T-helper 9 cell (primary cell): ENCODE results near the gene LPP.
"Not testable (repeated sequence)": the region's sequence is repeated elsewhere in the genome, so short reads cannot be mapped to it uniquely, and the experiment has no call there.

Experiments used
- DNase-seq: peaks from one replicate; pipeline ENCODE4 v3.0.0-alpha.2; 2020

The LPP gene

DNA sequence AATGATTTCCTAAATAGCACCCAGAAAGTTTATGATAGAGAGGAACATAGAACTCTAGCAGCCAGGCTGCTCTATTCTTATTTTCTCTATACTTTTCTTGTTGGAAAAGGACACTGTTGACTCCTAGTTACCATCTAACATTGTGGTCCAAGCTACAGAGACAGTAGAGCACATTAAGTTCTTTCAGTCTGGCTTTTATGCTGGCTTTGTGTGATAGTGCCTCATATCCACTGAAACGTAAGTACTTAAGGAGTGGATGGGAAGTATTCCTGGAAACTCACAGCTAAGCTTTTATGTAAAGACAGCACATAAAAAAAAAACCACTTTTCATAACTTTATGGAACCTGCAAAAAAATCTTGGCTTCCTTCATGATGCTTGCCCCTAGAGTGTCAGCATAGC, 537.7 kb downstream of the LPP start:
- no peak for DNase-seq

DNA sequence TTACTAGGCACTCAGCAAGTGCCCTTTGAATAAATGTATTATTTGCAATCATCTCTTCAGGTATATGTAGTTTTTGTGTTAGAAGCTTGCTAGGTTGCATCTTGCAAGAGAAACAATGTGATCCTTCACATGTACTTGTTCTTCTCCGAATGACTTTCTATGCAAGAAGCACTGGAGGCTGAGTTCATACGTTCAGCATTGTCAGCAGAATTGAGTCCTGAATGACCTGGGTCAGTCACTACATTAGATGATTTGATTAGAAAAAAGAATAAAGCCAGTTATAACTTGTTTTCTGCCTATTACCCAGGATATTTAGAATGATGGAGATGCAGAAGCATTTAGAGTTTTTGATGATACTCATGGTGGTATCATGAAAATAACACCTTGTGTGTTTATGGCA, 538.7 kb downstream of the LPP start:
- DNase-seq, result no peak

DNA sequence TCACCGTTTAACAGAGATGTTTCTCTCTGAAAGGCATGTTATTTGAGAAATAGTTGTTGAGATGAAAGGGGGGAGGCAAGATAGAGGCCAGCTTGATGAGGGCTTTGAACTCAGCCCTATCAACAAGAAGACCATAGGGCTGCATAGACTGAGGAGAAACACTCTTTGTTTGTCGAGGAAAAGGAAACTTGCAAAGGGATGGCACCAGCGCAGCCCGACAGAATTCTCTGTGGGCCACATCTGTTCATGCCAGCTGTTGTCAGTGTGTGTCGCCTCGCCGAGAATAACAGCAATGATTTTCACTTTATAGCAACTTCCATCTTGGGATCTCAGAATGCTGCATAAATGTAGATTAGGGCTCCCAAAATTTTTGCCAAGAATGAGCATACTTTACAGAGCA, 539.5 kb downstream of the LPP start:
- DNase-seq, result no peak

DNA sequence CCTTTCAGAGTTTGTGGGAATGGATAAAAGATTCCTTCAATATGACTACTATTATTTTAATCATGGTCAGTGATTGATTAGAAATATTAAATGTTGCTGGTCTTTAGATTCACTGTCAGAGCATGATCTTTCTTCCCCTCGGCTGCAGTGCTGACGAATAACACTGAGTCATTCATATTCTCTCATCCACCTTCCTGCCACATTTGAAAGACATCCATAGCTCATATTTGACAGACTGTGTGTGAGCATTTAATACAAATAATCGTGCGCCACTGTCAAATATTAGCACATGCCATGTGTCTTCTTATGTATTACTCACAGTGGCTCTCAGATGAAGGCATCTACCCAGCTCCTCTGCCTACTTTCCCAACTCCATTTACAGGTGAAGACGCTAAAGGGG, 541.3 kb downstream of the LPP start:
- DNase-seq, result no peak

DNA sequence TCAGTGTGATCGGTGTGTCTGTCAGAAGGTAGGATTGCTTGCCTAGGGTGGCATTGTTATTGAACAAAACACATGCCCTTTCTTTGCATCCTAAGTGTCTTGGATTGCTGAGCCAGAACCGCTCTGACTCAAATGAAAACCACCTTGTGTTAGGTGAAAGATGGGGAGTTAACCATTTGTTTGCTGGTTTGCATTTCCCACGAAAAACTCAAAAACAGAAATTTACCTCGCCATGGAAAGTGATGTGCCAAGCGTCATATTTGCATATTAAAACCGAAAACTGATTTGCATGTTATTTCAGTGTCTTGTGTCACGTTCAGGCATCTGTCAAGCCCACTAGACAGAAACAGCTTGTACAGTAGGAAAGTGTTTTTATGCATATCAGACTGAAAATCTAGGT, 543.2 kb downstream of the LPP start:
- no peak for DNase-seq

DNA sequence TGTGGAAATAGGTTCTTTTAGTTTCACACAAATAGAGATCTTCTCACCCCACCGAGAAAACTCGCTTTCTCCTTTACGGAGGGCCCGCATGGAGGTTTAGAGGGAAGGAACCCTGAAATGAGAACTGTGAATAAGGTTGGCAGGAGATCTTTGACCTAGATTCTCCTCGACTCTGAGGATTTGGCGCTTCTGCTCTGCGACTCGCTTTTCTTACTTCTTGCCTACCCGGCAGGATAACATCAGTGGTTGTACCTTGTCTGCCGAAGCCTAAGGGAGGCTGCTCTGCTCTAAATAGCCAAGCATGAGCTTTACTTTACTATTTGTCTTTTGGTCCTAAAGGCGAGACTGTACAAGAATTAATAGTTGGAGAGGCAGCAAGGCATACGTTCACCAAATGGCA, 544.5 kb downstream of the LPP start:
- DNase-seq, result no peak

DNA sequence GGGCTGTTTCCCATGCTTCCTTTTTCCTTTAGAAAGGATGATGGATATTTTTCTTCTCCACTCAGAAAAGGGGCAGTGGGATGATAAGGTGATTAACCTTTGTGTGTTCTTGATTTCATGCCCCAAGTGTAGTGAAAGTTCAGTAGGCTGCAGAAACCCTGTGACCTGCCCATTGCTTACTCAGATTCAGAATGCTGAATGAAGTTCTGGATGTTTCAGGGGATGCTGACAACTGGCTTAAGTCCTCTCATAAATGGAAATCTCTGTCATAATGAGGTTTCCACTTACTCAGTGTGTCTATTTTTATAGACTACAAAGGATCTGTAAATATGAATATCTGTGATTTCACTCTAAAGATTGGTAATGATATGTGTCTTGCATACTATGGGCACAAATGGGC, 546.5 kb downstream of the LPP start:
- DNase-seq, result no peak

DNA sequence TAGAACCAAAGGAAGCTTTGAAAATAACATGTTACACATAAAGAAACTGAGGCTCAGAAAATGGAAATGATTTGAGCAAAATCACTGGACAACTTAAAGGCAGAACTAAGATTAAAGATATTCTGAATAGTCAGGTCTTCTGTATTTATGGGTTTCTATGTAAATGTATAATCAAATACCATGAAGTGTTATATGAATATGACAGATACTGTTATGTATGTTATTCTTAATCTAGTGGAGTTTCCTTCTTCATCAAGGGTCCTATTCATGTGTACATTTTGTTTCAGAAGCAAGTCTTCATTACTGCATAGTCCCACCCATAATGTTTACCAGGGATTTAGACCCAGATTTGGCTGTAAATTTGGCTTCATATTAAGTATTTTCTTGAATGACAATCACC, 547.0 kb downstream of the LPP start:
- no peak for DNase-seq

DNA sequence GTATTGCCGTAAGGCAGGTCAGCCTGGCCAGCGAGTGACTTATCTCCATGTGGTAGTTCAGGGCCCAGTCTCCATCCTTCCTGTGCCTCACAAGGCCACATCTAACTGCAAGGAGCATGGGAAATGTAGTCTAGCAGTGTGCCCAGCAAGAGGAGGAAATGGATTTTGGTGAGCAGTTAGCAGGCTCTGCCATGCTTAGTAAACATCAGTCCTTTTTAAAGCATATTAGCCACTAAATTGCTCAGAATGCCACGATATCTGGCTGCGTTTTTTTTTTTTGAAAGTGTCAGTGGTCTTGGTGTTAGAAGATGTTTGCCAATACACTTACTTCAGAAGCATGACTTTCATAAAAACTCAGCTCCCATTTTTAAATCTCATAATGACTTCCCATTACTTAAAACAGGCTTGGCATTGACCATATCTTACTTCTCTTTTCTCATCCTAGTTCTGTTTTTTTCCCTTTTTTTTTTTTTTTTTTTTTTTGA, 547.6 kb downstream of the LPP start:
- DNase-seq, result no peak

DNA sequence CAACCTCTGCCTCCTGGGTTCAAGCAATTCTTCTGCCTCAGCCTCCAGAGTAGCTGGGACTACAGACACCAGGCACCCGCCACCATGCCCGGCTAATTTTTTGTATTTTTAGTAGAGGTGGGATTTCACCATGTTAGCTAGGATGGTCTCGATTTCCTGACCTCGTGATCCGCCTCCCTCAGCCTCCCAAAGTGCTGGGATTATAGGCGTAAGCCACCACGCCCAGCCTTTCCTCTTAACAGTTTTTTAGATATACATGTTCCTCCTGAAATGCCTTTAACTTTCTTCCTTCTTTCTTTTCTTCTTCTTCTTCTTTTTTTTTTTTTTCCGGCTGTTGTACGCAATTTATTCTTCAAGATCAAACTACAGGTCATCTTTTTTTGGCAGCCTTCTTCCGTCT, 548.1 kb downstream of the LPP start:
- not testable (repeated sequence) for DNase-seq

DNA sequence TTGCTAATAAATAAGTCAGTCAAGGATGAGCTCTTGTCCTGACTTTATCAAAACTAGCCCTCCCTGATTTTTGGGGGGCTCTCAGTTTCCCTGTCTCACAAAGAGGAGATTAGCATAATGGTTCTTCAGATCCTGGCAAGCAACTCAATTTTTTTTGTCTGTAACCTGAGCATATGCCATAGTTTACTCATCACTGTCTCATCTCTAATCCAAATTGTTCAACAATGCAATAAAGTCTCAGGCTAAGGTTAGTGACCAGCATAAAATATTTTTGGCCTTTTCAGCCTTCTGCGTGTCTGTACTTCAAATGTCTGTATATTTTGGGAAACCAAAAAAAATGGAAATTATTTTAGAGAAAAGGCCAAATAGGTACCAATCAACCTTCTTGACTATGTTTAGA, 552.2 kb downstream of the LPP start:
- no peak for DNase-seq

DNA sequence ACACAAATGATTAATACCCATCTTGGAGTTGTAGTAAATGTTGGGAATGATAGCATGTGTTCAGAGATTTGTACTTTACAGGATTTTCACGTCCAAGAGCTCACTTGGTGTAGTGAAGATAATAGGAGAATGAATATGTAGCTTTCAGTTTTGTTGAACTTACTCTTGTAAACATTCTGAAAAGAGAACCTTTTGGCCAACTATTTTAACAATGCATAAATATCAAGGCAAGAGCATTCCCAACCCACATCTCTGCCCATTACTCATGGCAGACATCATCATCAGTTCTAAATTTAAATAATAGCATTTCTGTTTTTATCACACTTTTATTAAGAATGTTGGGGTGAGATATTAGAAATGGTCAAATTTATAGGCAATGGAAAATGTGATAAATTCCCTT, 552.6 kb downstream of the LPP start:
- no peak for DNase-seq

DNA sequence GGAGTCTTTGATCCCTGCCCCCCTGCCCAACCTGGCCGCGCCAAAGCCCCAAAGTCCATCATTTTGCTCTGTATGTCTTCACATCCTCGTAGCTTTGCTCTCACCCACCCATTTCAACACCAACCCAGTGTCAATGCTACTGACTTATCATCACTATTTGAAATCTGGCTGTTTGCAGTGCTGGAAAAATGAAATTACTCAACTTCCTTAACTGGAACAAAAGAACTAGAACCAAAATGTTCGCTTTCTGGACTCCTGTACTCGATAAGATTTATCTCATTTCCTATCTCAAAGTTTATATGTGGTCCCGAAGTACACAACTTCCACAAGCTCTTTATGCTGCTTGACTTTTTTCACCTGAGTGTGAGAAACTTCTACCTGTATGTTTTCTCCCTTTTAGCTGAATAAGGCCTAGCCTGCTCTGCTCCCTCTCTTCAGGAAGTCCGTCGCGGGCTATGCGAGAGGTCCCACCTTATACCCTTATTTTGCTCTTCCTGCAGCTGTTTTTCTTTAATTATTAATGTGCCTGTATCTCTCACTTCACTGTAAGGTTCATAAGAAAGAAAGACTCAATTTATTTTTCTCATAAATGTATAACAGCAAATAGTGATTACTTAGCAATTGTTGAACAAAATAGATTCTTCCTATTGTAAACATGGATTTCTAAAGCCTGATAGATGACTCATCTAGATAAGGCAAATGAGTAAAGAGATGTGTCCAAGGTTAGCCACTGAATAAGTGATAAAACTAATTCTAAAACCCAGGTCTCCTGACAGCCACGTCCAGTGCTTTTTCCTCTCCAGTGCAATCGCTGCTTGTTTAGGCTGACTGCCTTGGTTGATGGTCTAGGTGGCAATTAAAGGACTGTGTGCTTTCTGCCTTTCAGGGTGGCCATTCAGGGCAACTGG, 553.7 kb downstream of the LPP start:
- DNase-seq, result no peak

DNA sequence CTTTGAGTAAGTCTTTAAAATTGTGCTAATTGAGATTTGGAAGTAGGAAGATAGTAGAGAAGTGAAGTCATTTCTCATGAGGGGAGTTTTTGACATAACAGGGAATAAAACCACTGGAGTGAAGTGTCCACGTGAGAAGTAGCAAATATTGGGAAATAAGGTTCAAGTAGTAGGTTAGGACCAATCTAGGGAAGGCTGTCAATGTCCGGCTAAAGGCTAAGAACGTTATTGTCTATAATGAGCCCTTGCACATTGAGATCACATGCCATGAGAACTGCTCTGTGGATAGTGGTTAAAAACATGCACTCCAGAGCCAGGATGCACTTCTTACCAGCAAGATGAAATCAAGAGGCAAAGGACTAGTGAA, 557.9 kb downstream of the LPP start:
- no peak for DNase-seq

DNA sequence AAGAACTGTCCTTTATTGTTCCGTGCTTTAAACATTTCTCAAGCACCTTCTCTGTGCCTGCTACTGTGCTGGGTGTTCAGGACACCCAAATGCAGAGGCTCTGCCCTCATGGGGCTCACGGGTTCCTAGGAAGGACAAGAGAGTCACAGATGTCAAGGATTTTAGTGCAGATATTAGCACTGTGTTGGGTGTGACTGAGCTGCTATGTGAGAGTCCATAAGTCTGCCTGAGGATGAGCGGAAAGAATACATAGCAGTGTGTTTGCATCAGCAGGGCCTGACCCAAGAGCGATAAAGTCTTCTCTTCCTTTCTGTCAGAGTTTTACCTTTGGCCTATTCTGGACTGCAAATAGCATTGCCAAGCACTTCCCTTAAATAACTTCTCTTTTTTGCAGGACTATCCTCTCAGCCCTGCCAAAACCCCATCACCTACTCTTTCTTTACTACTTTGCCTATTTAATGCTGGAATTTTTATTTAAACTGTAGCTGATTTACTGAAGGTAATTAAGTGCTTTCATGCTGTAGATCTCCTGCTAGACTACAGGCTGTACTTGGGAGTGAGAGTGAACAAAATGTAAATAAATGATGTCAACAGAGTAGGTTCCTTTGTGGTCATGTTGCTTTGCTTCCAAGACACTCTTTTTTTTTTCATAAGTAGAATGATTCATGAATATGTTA, 558.4 kb downstream of the LPP start:
- no peak for DNase-seq

DNA sequence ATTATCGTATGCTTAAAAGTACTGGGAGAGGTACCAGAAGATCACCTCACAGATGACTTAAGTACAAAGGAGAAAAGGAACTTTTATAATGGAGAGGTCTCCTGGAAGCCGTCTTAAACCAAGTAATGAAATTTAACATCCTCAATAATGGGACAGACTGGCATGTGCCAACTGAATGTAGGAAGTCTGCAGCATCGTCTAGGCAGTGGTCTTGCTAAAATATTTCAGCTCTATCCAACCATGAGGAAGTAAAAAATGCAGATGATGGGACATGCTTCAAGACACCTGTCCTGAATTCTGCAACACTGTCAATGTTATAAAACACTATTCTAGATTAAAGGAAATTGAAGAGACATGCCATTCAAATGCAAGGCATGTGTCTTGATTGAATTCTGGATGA, 559.0 kb downstream of the LPP start:
- DNase-seq, result no peak

DNA sequence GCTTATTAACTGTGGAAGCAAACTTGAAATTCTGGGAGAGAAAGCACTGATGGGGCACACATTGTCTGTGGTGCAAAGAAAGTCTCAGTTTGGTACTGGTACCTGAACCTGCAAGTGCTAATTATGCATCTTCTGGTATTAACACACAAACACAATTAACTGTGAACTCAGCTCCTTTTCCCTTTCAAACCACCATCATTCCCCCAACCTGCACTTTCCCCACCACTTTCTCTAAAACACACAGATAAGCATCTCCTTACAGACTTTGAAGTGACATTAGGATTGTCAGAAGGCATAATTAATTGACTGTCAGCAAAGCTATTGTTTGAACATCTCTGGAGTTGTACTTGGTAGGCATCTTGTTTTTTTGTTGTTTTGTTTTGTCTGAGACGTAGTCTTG, 565.6 kb downstream of the LPP start:
- DNase-seq, result no peak

DNA sequence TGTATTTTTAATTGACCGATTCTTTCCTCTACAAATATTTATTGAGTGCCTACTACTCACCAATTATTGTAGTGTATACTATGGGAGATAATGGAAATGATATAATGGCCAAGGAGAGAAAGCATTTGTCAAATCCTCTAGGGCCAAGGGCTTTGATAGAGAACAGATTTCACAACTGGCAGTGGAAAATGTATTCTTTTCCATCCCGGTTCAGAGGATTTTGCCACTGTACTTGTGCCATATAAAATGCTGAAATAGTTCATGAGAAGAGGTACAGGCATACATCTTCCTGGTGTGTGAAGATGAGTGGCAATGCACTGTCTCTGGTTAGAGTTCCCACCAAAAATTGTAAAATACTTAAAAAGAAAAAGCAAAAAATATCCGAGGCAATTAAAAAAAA, 566.3 kb downstream of the LPP start:
- no peak for DNase-seq

DNA sequence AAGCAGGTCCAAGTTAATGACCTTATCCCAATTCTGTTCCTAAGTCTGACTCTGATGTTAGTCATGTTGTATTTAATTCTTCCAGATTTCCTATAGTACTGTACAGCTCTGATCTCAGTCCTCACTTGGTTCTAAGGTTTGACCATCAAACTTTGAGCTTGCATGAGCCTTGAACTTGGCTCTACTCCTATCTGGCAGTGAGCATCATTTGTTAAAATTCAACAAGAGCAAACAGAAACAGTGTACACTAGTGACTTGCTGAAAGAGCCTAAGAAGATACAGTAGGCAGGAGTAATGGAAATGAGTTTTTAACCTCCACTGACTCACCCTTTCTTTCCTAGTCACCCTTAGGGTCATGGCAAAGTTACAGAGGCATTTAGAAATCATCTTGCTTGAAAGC, 566.7 kb downstream of the LPP start:
- DNase-seq, result no peak

DNA sequence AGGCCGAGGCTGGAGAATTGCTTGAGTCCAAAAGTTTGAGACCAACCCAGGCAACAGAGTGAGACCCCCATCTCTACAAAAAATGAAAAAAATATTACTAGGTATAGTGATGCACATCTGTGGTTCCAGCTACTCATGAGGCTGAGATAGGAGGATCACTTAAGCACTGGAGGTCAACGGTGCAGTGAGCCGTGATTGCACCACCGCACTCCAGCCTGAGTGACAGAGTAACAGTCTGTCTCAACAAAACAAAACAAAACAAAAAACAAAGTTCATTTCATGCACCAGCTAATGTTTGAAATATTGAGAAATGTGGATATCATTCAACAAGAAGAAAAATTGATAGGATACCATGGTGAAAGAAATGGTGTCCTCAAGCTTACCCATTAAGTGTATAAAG, 567.4 kb downstream of the LPP start:
- DNase-seq, result no peak

DNA sequence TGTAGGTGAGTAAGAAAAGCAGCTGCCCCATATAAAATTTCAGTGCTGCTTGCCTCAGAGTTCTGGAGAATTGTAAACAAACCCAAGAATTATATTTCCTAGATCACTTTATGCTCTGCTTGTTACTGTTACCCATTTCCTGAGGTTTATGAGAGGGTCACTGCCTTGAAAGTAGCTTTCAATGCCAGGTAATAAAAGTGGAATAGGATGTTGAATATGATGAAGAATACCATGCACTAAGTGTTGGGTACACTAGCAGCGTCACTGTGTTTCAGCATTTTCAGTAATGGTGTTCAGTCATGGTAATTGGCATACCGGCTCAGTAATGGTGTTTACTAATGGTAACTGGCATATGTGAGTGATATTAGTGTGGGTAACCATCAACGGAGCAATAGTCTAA, 568.0 kb downstream of the LPP start:
- no peak for DNase-seq

DNA sequence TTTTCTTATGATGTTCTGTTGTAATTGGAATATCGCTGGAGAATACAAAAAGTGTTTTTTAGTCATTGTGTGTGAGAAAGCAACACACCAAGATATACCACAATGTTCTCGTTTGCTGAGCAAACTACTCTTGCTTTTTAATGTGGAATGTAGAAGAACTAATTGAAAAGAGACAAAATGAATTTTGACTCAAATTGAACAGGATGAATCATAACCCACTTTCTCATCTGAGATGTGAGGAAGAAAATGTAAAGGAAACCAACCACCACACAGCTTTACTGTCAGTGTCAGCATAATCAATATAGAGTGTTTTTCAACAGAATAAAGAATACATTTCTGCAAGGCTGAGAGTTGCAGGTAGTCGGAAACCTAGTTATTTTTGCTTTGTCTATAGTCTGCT, 569.0 kb downstream of the LPP start:
- no peak for DNase-seq

DNA sequence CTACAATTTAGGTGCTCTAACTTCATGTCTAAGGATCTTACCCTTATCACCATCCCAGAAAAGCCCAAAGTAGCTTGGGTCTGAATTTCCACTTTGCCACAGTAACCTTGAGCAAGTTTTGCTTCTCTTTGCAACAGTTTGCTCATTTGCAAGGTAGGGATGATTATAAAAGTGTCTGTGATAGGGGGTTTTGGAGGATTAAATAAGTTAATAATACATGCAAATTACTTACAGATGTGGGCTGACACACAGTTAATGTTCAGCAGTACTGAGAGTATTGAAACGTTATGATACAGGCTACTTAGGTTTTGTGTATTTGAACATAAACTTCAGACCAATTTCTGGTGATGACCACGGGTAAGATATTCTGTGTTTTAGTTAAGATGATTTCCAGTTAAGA, 573.1 kb downstream of the LPP start:
- no peak for DNase-seq

DNA sequence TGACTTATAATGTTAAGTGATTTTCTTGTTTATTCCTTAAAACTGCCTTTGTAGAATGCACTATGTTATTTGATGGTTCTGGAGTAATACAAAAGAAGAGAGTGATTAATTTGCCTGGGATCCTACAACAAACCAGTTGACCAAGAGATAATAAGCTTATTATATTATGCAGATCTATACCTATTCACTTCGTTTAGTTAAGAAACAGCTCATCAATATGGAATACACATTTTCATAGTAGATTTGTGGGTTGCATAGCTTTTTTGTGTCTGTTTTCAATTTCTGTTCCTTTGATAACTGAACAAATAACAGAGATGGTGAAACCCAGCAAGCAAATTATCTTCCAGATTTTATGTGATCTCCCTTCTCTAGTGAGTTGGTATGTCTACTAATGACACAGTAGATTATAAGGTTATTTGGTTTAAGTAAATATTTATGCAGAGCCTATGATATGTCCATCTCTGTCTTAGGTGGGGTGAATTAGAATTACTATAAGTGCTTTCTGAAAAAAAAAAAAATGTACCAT, 574.5 kb downstream of the LPP start:
- DNase-seq, result no peak
